Tibial artery (tissue), 4 donors: Measurements from ENCODE around the gene HSP90AB1.

ENCODE experiments used
- DNase-seq, 2 donors: peaks; one replicate each; pipeline ENCODE4 v3.0.0-alpha.2; 2019
- H3K27ac ChIP-seq, 2 donors: fragments of 200-600 bp; sonication (generic) in 1 of 2; 1 replicate in 1 of 2; 2 replicates in 1 of 2; pipeline ENCODE4 v1.5.1; 2018 to 2019; ENCODE audit warnings: mild to moderate bottlenecking in 1 of 2
- H3K27me3 ChIP-seq, 2 donors: fragments of 200-600 bp; sonication (generic) in 1 of 2; one replicate each; pipeline versions ENCODE4 v1.5.1 to v1.6.0; 2016 to 2019
- H3K36me3 ChIP-seq, 3 donors: fragments of 200-600 bp; sonication (generic) in 2 of 3; one replicate each; pipeline ENCODE4 v1.5.1; 2016 to 2019; ENCODE audit warnings: mild to moderate bottlenecking in 2 of 3
- H3K4me1 ChIP-seq, 4 donors: fragments of 200-600 bp; sonication (generic) in 2 of 4; 1 replicate in 3 of 4; 2 replicates in 1 of 4; pipeline ENCODE4 v1.5.1; 2016 to 2019
- H3K4me3 ChIP-seq, 2 donors: fragments of 200-600 bp; sonication (generic) in 1 of 2; 1 replicate in 1 of 2; 2 replicates in 1 of 2; pipeline ENCODE4 v1.5.1; 2018 to 2019; ENCODE audit warnings: mild to moderate bottlenecking in 2 of 2
- H3K9me3 ChIP-seq, 3 donors: fragments of 200-600 bp; sonication (generic) in 1 of 3; one replicate each; pipeline ENCODE4 v1.5.1; 2016 to 2019
- CTCF ChIP-seq, 2 experiments: fragments of 200-600 bp in 1 of 2; fragments of 450-650 bp in 1 of 2; IDR thresholded peaks; one replicate each; pipeline ENCODE4 v1.5.1; 2017 to 2019; ENCODE audit warnings: antibody characterized with exemption in 2 of 2, mild to moderate bottlenecking in 1 of 2, moderate library complexity in 1 of 2
- intact Hi-C: fragments of 100-400 bp; cut with DNase I; formaldehyde crosslinking; loops from one replicate; pipeline ENCODE4 v1.15.0; 2023; ENCODE audit warnings: low total_unique reads

HSP90AB1 gene

GRCh38 chr6:44255871-44256774 is 9.2 kb downstream of the HSP90AB1 start:
- peak overlapping the region; percentile 78 to 86 for H3K4me3 ChIP-seq
- no peaks in the 10 kb centered on the region for H3K9me3 ChIP-seq
- no peak for DNase-seq
- H3K4me1 ChIP-seq, result peaks cover 0 to 25% (median 17%) of the 10 kb centered on the region in 4 donors
- H3K27ac ChIP-seq, result peak overlapping the region; percentile 86 to 88
- TF ChIP-seq CTCF (IDR thresholded peaks at IDR 0.05), result no peak
- peaks cover 38 to 59% (median 49%) of the 10 kb centered on the region in 3 donors for H3K36me3 ChIP-seq
- intact Hi-C loops, result loop anchor here (5.0 kb wide), 1 partner anchor 84 kb away; no protein-coding TSS in a partner anchor
- H3K27me3 ChIP-seq, result no peaks in the 10 kb centered on the region

- intact Hi-C loops, result loop anchor here (5.0 kb wide), 1 partner anchor 84 kb away; no protein-coding TSS in a partner anchor
- H3K9me3 ChIP-seq, result no peaks in the 10 kb centered on the region
- no peak for TF ChIP-seq CTCF (IDR thresholded peaks at IDR 0.05)
- peak overlapping the region; percentile 78 to 86 for H3K4me3 ChIP-seq
- H3K27me3 ChIP-seq, result no peaks in the 10 kb centered on the region
- DNase-seq, result no peak
- peaks cover 0 to 19% (median 17%) of the 10 kb centered on the region in 4 donors for H3K4me1 ChIP-seq
- peaks cover 32 to 58% (median 43%) of the 10 kb centered on the region in 3 donors for H3K36me3 ChIP-seq
- peak overlapping the region; percentile 86 to 88 for H3K27ac ChIP-seq
Observed at GRCh38 chr6:44256775-44257024, 9.8 kb downstream of the HSP90AB1 start.

GRCh38 chr6:44257025-44257752 is 10.3 kb downstream of the HSP90AB1 start, which contains the start of gene SLC35B2:
Gene SLC35B2, minus strand, starts transcription at chr6:44257528. Its CDS starts 118 bp downstream, at chr6:44257410.
- DNase-seq, result peak; percentile 54 to 82
- peaks cover 0 to 20% (median 17%) of the 10 kb centered on the region in 4 donors for H3K4me1 ChIP-seq
- H3K9me3 ChIP-seq, result no peaks in the 10 kb centered on the region
- H3K4me3 ChIP-seq, result peak within 1 kb of the TSS; percentile 78 to 86
- peaks cover 27 to 53% (median 38%) of the 10 kb centered on the region in 3 donors for H3K36me3 ChIP-seq
- peak; percentile 67 to 85 for TF ChIP-seq CTCF (IDR thresholded peaks at IDR 0.05)
- peak within 1 kb of the TSS; percentile 86 to 88 for H3K27ac ChIP-seq
- intact Hi-C loops, result loop anchor here (5.0 kb wide), 1 partner anchor 85 kb away; no protein-coding TSS in a partner anchor
- no peaks in the 10 kb centered on the region for H3K27me3 ChIP-seq

- peaks cover 21 to 47% (median 32%) of the 10 kb centered on the region in 3 donors for H3K36me3 ChIP-seq
- intact Hi-C loops, result loop anchor here (5.0 kb wide), 1 partner anchor 86 kb away; no protein-coding TSS in a partner anchor
- no peaks in the 10 kb centered on the region for H3K9me3 ChIP-seq
- peak overlapping the region; percentile 86 to 88 for H3K27ac ChIP-seq
- no peaks in the 10 kb centered on the region for H3K27me3 ChIP-seq
- H3K4me3 ChIP-seq, result peak overlapping the region; percentile 78 to 86
- no peak for DNase-seq
- TF ChIP-seq CTCF (IDR thresholded peaks at IDR 0.05), result no peak
- H3K4me1 ChIP-seq, result peaks cover 0 to 26% (median 21%) of the 10 kb centered on the region in 4 donors
Observed at GRCh38 chr6:44257753-44258324, 10.9 kb downstream of the HSP90AB1 start.

GRCh38 chr6:44258325-44258863 is 11.5 kb downstream of the HSP90AB1 start:
- no peaks in the 10 kb centered on the region for H3K27me3 ChIP-seq
- no peaks in the 10 kb centered on the region for H3K9me3 ChIP-seq
- H3K27ac ChIP-seq, result peak overlapping the region in 1 of 2 donors; percentile 88
- peaks cover 15 to 41% (median 26%) of the 10 kb centered on the region in 3 donors for H3K36me3 ChIP-seq
- intact Hi-C loops, result loop anchor here (5.0 kb wide), 1 partner anchor 86 kb away; no protein-coding TSS in a partner anchor
- no peak overlapping the region for H3K4me3 ChIP-seq
- H3K4me1 ChIP-seq, result peaks cover 0 to 32% (median 26%) of the 10 kb centered on the region in 4 donors
- TF ChIP-seq CTCF (IDR thresholded peaks at IDR 0.05), result no peak
- no peak for DNase-seq
